Stimulated activated CD8-positive, alpha-beta memory T cell treated with anti-CD3 and anti-CD28 coated beads, Interleukin-7, amount 100 ng/mL, for 1 hour (primary cell): Measurements from ENCODE around the gene FOXD4.
"Not testable (repeated sequence)": the region's sequence is repeated elsewhere in the genome, so short reads cannot be mapped to it uniquely, and the experiment has no call there.

Source experiments
- DNase-seq, 2 donors: peaks; one replicate each; pipeline ENCODE4 v3.0.0-alpha.2; 2020; ENCODE audit warnings: low read depth in 2 of 2

Gene FOXD4

DNA sequence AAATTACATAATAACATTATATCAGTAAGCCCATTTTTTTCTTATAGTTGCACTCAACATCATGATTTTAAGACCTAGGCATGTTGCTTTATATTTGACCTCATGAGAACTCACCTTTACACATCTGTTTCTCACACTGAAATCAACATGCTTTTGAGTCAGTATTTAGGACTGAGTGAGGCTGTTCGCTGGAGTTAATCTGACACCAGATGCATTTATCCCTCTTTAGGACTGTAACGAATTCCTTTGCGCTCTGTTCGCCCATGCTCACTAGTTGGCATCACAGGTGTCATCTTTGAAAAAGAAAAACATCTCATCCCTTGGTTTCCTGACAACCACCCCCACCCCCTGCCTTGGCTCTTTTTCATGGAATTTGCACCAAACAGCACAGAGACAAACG is 24.3 kb downstream of the FOXD4 start:
- DNase-seq = not testable (repeated sequence)

DNA sequence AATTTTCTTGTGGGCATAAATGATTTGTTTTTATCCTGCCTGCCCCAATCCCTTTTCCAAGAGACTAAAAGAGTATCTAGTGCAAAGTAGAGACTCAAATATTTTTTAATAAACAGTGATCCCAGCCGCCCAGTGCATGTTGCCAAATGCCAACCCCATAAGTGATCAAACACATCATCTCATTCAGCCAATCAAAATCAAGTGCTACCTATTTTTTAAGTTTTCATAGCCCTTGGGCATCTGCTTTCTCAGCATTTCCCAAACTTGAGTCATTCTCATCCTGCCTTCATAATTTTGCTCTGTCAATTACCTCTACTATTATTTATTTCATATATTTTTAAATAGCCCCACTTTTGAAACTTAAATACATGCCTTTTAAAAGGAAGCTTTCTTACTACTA is 27.4 kb downstream of the FOXD4 start:
- DNase-seq = not testable (repeated sequence)

- not testable (repeated sequence) for DNase-seq
Measured at GRCh38 chr9:88396-89037, 29.7 kb downstream of the FOXD4 start.

- not testable (repeated sequence) for DNase-seq
Measured at GRCh38 chr9:87860-88259, 30.4 kb downstream of the FOXD4 start.

DNA sequence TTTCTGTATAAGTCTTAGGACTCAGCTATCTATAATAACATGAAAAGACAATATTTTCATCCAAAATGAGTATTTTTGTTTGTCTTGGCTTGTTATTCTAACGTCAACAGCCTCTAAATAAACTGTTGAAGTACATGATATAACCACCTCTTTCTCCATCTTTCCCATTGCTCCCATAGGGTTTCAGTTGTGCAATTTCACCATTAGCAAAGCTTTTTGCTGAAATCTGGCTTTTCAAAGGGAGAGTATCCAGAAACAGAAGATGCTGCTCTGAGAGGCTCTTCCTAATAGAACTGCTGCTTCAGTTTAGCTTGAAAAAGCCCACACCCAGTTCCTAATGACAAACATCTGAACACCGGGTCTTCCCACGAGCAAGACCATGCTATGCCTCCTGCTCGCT is 31.1 kb downstream of the FOXD4 start:
- not testable (repeated sequence) for DNase-seq

DNA sequence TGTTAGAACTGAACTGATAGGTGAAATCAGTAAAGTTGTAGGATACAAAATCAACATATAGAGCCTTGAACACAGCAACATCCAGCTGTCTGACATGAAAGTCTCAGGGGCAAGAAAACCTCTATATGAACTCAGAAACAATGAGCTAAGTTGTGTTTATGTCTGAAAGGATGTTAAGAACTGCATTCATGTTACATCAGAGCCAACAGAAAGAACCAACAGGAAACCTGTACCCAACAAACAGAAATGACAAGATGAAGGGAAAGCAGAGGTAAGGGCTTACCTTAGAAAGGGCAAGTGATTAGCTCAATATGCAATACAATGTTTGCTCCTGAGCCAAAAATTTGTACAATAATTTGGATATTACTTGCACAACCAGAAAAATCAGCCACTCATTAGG is 31.5 kb downstream of the FOXD4 start:
- not testable (repeated sequence) for DNase-seq

DNA sequence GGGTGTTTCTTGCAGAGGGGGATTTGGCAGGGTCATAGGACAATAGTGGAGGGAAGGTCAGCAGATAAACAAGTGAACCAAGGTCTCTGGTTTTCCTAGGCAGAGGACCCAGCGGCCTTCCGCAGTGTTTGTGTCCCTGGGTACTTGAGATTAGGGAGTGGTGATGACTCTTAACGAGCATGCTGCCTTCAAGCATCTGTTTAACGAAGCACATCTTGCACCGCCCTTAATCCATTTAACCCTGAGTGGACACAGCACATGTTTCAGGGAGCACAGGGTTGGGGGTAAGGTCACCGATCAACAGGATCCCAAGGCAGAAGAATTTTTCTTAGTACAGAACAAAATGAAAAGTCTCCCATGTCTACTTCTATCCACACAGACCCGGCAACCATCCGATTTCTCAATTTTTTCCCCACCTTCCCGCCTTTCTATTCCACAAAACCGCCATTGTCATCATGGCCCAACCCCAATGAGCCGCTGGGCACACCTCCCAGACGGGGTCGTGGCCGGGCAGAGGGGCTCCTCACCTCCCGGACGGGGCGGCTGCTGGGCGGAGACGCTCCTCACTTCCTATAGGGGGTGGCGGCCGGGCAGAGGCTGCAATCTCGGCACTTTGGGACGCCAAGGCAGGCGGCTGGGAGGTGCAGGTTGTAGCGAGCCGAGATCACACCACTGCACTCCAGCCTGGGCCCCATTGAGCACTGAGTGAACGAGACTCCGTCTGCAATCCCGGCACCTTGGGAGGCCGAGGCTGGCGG is 35.1 kb downstream of the FOXD4 start:
- not testable (repeated sequence) for DNase-seq

- not testable (repeated sequence) for DNase-seq
Measured at GRCh38 chr9:78333-78732, 39.9 kb downstream of the FOXD4 start.

DNA sequence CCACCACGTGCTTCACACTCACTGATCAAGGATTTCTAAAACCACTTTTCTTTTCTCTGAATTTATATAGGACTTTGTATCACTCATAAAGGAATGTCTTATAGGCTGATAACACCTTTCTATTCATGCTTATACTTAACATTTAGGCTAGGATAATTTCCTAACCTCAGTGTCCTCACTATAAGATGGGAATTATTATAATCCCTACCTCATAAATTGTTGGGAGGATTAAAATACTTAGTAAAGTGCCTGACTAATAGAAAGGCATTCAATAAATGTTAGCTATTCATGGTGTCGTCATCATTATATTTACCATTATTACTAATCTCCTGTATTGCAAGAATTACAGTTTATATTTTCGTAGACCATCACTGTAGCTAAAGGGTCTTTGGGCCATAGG is 41.8 kb downstream of the FOXD4 start:
- DNase-seq = not testable (repeated sequence)

GRCh38 chr9:73900-74525 is 44.2 kb downstream of the FOXD4 start:
- DNase-seq = not testable (repeated sequence)

DNA sequence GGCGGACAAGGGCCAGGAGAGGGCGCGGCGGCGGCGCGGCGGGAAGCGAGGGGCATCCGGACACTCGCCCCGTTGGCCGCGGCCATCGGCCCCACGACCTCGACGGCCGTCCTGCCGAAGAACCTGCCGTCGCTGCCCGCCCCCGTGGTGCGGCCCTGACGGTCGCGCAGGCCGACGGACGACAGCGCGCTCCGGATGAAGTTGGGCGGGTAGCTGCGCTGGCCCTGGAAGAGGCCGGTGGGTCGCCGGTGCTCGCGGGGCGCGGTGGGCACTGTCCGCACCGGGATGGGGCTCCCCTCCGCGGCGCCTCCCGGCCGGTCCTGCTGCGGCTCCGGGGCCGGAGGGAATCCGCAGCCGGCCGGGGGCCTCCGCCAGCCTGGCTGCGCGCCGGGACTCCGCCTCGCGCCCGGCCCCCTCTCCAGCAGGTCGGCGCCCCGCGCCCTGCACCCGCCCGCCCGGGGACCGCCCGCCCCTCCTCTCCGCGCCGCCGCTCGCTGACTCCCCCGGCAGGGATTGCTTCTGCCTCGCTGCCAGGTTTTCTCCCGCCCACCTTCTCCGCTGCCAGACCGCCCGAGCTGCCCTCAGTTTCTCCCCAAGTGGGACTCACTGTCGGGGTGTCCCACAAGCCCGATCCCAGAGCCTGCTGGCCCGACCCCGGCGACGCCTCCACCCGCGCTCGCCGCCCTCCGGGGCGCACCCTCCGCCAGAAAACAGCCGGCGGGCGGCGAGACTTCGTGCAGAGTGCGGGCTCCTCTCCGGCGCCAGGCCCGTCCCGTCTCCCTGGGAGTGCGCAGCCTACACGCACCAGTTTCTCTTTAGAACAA is 44.9 kb downstream of the FOXD4 start:
- DNase-seq = not testable (repeated sequence)
